Stimulated activated CD8-positive, alpha-beta memory T cell treated with anti-CD3 and anti-CD28 coated beads, Interleukin-15, amount 100 ng/mL, for 1 hour (primary cell): ENCODE measurements around the gene CA10.

Experiments
- DNase-seq: peaks from one replicate; pipeline ENCODE4 v3.0.0-alpha.2; 2020; ENCODE audit warnings: low read depth

Gene CA10

GRCh38 chr17:51951741-51952140 is 206.8 kb downstream of the CA10 start:
- DNase-seq = no peak

- no peak for DNase-seq
These were observed 210.4 kb downstream of the CA10 start for GRCh38 chr17:51948128-51948527.

- DNase-seq = no peak
These were observed 211.3 kb downstream of the CA10 start for GRCh38 chr17:51947160-51947735.

DNA sequence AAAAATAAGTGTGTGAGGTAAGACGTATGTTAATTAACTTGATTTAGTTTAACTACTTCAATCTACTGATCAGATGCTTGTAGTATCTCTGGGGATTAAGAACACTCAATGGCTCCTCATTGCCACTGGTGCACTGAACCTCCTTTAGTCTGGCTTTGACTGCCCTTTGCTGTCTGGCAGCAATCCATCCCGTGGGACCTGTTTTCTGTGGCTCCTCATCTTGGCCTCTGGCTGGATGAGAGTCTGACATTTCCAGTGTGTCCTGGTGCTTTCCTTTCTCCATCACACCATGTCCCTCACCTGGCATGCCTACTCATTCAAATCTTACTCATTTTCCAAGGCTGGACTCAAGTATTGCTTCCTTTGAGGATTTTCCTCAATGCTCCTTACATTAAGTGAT is 212.2 kb downstream of the CA10 start:
- DNase-seq = no peak

- DNase-seq = no peak
These were observed 217.2 kb downstream of the CA10 start for GRCh38 chr17:51941272-51941671.

DNA sequence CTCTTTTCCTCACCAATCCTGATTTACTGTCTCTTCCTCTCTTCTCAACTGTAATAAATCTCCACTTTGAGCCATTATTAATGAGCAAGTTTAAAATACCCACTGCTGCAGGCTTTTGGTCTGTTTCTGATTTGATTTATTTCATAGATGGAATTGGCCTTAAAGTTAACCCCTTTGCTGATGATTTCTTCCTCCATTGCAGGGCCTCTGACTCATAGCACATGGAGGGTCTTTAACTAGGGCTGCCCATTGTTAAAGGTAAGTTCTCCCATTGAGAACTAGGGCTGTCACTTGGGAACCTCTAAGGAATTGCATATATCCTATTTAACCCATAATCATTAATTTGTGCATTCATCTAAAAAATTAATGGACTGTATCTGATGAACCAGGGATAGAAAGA is 221.2 kb downstream of the CA10 start:
- no peak for DNase-seq

- DNase-seq = no peak
These were observed 223.0 kb downstream of the CA10 start for GRCh38 chr17:51935477-51935876.

DNA sequence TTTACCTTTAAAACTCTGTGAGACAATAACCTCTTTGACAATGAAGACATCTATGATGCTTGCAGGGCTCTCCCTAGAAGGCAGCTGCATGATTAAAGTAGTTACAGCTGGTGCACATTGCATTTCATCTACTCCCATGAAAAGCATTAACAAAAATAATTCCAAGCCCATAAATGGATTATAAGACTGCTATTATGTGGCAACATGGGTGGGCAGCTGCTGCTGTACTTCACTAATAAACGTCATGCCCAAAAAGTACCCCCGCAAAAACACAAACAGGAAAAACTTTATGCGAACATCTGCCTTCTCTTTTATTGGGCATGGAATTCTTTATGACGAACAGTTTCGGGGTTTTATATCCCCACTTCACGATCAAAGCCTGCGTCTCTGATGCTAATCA is 224.9 kb downstream of the CA10 start:
- no peak for DNase-seq

DNA sequence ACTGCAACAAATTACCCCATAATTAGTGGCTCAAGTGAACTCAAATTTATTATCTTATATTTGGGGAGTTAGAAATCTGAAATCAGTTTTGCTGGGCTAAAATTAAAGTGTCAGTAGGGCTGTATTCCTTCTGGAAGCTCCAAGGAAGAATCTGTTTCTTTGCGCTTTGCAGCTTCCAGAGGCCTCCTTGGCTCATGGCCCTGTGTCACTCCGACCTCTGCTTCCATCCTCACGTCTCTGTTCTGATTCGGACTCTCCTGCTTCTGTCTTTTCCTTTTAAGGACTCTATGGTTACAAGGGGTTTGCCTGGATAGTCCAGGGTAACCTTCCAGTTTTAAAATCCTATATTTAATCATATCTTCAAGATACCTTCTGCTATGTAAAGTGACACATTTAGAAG is 232.1 kb downstream of the CA10 start:
- no peak for DNase-seq

- no peak for DNase-seq
These were observed 237.0 kb downstream of the CA10 start for GRCh38 chr17:51921500-51921899.

DNA sequence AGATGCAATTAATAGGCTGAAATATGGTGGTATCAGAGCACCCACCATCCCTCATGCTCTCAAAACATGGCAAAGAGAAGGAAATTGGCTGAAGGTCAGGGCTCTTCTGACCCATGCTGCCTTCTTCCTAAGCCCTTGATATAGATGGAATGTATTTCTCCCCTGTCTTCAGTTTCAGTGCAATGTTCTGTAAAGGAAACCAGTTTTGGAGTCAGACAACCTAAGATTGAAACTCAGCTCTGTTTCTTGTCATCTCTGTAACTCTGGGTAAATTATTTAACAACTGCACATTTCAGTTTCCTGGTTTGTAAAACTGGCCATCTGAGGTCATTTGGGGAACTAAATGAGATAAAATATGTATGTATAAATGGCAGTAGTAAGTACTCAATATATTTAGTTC is 243.9 kb downstream of the CA10 start:
- DNase-seq = no peak

- no peak for DNase-seq
These were observed 244.9 kb downstream of the CA10 start for GRCh38 chr17:51913491-51914205.

DNA sequence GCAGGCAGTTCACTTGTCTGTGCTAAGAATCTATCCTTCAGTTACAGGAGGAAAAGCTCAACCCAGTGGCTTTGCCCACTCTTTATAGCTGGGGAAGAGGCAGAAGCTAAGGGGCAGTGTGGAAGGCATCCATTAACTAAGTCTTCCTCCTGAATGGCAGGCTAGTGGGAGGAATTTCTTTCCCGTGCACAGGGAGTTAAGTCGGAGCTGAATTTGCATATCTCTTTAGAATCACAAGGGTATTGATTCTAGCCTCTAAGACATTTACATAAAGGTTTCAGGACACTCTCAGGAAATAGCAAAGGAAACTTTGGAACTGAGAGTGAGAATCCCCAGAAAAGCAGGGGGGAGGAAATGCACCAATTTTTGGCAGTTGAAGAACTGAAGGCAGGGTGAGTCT is 245.6 kb downstream of the CA10 start:
- DNase-seq = no peak

DNA sequence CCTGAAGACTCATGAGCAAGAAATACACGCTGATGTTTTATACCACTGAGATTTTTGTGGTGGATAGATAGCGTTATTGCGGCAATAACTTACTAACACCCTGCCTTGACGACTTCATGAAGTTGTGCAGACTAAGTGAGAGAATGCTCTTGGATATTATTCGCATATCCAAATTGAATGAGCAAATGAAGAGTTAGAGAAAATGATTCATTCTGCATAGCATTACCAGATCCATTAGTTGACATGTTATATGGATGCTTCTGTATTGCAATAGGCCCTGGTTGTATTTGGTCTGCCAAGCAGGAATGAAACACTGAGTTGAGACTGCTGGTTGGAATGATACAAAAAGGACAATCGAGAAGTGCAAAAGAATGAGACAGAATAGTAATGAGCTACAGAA is 247.3 kb downstream of the CA10 start:
- DNase-seq = no peak

DNA sequence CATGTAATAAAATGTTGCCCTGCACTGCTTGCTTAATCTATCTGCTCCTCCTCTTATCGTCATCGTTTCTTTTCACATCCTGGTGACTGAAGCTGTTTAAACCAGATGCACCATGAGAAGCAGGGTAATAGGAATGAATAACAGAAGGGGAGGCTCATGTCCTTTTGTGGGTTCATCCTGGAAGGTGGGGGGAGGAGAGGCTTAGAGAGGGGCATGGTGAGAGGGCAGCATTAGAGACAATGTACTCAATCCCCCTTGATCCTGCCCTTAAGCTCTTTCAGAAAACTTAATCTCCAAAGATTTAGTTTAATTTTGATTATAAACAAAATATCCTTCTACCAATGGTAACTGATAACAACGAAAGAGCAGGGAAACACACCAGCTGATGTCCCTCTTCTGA is 248.5 kb downstream of the CA10 start:
- no peak for DNase-seq

- no peak for DNase-seq
These were observed 249.5 kb downstream of the CA10 start for GRCh38 chr17:51908841-51909537.

DNA sequence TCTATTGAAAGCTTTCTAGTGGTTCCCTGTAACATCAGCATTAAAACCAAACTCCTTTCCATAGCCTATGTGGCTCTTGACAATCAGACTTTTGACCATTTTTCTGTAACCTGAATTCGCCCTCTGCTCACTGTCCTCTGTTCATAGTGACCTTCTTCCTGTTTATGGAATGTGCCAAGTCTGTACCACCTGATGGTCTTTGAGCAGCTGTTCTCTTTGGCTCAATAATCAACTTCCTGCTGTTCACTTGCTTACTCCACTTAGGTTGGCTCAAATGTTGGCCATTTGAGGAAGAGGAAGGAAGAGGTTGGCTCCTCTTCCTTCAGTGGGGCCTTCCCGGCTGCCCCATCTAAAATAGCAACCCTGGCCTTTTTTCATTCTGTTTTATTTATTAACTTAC is 251.5 kb downstream of the CA10 start:
- DNase-seq = no peak

- DNase-seq = no peak
These were observed 254.1 kb downstream of the CA10 start for GRCh38 chr17:51904379-51904778.

GRCh38 chr17:51901242-51901641 is 257.3 kb downstream of the CA10 start:
- no peak for DNase-seq

DNA sequence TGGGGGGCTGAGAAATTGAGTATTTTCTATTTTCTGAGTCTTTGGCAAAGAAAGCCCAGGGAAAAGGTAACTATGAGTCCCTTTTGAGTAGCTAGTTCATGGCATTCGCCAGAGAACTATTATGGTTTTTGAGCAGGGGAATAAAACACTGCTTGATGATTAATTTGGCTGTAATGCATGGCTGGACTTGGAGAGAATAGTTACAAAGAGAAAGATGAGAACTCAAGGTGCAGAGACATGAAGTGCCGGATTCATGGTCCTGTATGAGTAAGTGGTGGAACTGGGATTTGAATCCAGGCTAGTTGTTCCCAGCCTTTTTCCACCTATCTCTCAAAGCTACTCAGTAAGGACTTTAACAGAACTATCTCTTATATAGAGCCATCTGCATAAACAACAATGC is 266.6 kb downstream of the CA10 start:
- DNase-seq = no peak

GRCh38 chr17:51890710-51891109 is 267.8 kb downstream of the CA10 start:
- DNase-seq = no peak

- no peak for DNase-seq
These were observed 269.7 kb downstream of the CA10 start for GRCh38 chr17:51888816-51889215.

DNA sequence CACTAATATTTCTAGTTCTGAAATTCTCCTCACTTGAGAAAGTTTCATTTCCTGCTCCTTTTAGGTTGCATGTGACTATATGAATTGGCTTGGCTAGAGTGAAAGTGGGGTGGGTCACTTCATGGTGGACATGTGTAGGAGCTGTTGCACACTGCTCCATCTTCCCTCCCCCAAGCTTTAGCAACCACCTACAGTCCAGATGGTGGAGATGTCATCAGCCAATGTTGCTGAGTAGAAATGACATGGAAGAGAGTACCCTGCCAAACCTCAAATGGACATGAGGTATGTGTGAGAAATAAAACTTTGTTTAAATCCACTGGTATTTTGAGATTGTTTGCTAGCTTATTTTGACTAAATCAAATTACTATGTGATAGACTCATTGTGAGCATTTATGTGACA is 281.5 kb downstream of the CA10 start:
- DNase-seq = no peak

DNA sequence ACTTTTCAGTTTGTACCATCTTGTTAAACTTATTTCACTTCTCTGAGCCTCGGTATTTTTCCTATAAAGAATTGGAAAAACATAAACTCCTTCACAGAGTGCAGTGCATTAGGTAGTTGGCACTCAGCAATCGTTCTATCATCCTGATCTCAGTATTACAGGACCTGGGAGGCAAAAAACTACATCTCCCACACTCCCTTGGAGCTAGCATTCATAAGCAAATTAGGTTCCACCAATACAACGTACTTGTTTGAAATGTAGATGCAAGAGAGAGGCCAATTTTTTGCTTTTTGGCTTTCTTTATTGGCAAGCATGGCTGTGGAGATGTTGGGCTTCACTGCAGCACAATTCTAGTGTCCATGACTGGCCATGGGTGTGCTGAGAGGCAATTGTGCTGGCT is 285.2 kb downstream of the CA10 start:
- no peak for DNase-seq
